Stimulated activated CD4-positive, alpha-beta T cell treated with anti-CD3 and anti-CD28 coated beads, Interleukin-4, amount 100 ng/mL, for 48 hours (primary cell): ENCODE measurements around the gene DELE1.

Experiments
- DNase-seq, 2 donors: peaks; one replicate each; pipeline ENCODE4 v3.0.0-alpha.2; 2020; ENCODE audit warnings: low read depth in 2 of 2

The DELE1 gene

GRCh38 chr5:141926434-141926833 lies 2.8 kb downstream of the DELE1 start:
- no peak for DNase-seq

GRCh38 chr5:141928051-141928450 lies 4.4 kb downstream of the DELE1 start:
- no peak for DNase-seq

GRCh38 chr5:141929398-141930058 lies 5.9 kb downstream of the DELE1 start:
- DNase-seq: no peak

GRCh38 chr5:141931694-141932093 lies 8.0 kb downstream of the DELE1 start:
- DNase-seq: no peak

GRCh38 chr5:141933151-141933550 lies 9.5 kb downstream of the DELE1 start:
- no peak for DNase-seq

GRCh38 chr5:141934099-141934844 lies 10.6 kb downstream of the DELE1 start:
- DNase-seq: no peak

GRCh38 chr5:141935538-141935937 lies 11.9 kb downstream of the DELE1 start:
- DNase-seq: no peak

GRCh38 chr5:141940695-141941271 lies 17.1 kb downstream of the DELE1 start:
- DNase-seq: no peak

GRCh38 chr5:141941307-141941706 lies 17.6 kb downstream of the DELE1 start:
- DNase-seq: no peak

- DNase-seq: no peak
These were observed 18.1 kb downstream of the DELE1 start for GRCh38 chr5:141941779-141942178.

GRCh38 chr5:141942185-141942857 lies 18.6 kb downstream of the DELE1 start:
- no peak for DNase-seq

GRCh38 chr5:141944076-141944475 lies 20.4 kb downstream of the DELE1 start:
- DNase-seq: no peak

GRCh38 chr5:141945511-141946051 lies 21.9 kb downstream of the DELE1 start:
- DNase-seq: no peak

GRCh38 chr5:141947316-141947715 lies 23.6 kb downstream of the DELE1 start:
- DNase-seq: no peak

GRCh38 chr5:141948812-141949211 lies 25.1 kb downstream of the DELE1 start:
- no peak for DNase-seq

- no peak for DNase-seq
These were observed 25.8 kb downstream of the DELE1 start for GRCh38 chr5:141949511-141949910.

GRCh38 chr5:141950207-141951005 lies 26.7 kb downstream of the DELE1 start:
- DNase-seq: no peak

- no peak for DNase-seq
These were observed 27.7 kb downstream of the DELE1 start for GRCh38 chr5:141951332-141951781.

GRCh38 chr5:141952020-141952419 lies 28.3 kb downstream of the DELE1 start:
- DNase-seq: no peak

- no peak for DNase-seq
These were observed 30.5 kb downstream of the DELE1 start for GRCh38 chr5:141954194-141954593.

- DNase-seq: no peak
These were observed 33.8 kb downstream of the DELE1 start for GRCh38 chr5:141957367-141957996.
